HepG2 (cell line): ENCODE data around the gene SSBP2. TPM values are rescaled to one million over a fixed set of nuclear protein-coding genes. Genes with fewer than 3 reads are reported as not detected.

ENCODE experiments used
- ATAC-seq: fragments of 200-7000 bp; cut with Tn5 transposase; 3 replicates; pipeline ENCODE4 v1.9.1; 2020; ENCODE audit warnings: mild to moderate bottlenecking, moderate library complexity
- BruUV-seq: library from RNA; stranded (reverse); fragments of 400-500 nt; replicated peaks from 2 replicates; lab custom pipeline; 2021; lab: Mats Ljungman, UMichigan
- CTCF ChIA-PET: fragments of 300-600 bp; formaldehyde crosslinking; extraction: SDS; loops from one replicate; lab custom pipeline; 2021; ENCODE audit warnings: low total read pairs, inconsistent platforms, low intra/inter-chr PET ratio; lab: Yijun Ruan, JAX
- POLR2A ChIA-PET: fragments of 350-600 bp; sonication (Branson Sonifier 250); formaldehyde crosslinking; loops from one replicate; lab custom pipeline; 2020; ENCODE audit warnings: antibody characterized with exemption, inconsistent platforms; lab: Yijun Ruan, JAX
- DNase-seq: peaks from one replicate; pipeline ENCODE4 v3.0.0-alpha.2; 2015; ENCODE audit warnings: low spot score
- FAIRE-seq: peaks from 3 replicates; lab custom pipeline; 2011; peaks lifted over from hg19 to GRCh38; lab: Jason Lieb, UNC
- H2AFZ ChIP-seq: one replicate; pipeline ENCODE4 v1.6.1; 2011; ENCODE audit warnings: low read length, inconsistent platforms
- H3K27ac ChIP-seq: fragments of 300-600 bp; 3 replicates; pipeline ENCODE4 v1.8.0; 2011; ENCODE audit warnings: mixed run types, mild to moderate bottlenecking, mixed read lengths, low read length, inconsistent platforms; ENCODE audit not compliant: insufficient read depth; ENCODE audit errors: extremely low read length
- H3K27me3 ChIP-seq, 2 experiments: fragments of 200-600 bp in 1 of 2; 2 replicates in 1 of 2; 3 replicates in 1 of 2; pipeline versions ENCODE4 v1.6.0 to v1.8.0; 2011; ENCODE audit warnings: low read length in 2 of 2, mild to moderate bottlenecking in 2 of 2, moderate library complexity in 2 of 2, inconsistent platforms in 1 of 2; ENCODE audit not compliant: insufficient read depth in 2 of 2, control insufficient read depth in 1 of 2
- H3K36me3 ChIP-seq, 2 experiments: fragments of 200-600 bp in 1 of 2; replicated peaks in 1 of 2; 2 replicates in 1 of 2; 3 replicates in 1 of 2; pipeline versions ENCODE4 v1.5.1 to v1.8.0; 2011; ENCODE audit warnings: low read length in 2 of 2, inconsistent platforms in 1 of 2; ENCODE audit not compliant: insufficient read depth in 2 of 2, control insufficient read depth in 1 of 2
- H3K4me1 ChIP-seq: 2 replicates; pipeline ENCODE4 v1.5.1; 2012; ENCODE audit warnings: low read length, inconsistent platforms; ENCODE audit not compliant: insufficient read depth
- H3K4me2 ChIP-seq: 2 replicates; pipeline ENCODE4 v1.6.0; 2011; ENCODE audit warnings: low read depth, low read length, inconsistent platforms
- H3K4me3 ChIP-seq, 3 experiments: fragments of 200-600 bp in 1 of 3; sonication (generic), shearing (Covaris generic) in 1 of 3; replicated peaks in 1 of 3; 2 replicates each; pipeline ENCODE4 v1.5.1; 2011 to 2016; ENCODE audit warnings: low read length in 3 of 3, inconsistent platforms in 2 of 3, low read depth in 2 of 3, mild to moderate bottlenecking in 2 of 3, control low read depth in 1 of 3, mixed read lengths in 1 of 3; ENCODE audit not compliant: insufficient read depth in 1 of 3
- H3K79me2 ChIP-seq: one replicate; pipeline ENCODE4 v1.6.1; 2011; ENCODE audit warnings: low read length, inconsistent platforms; ENCODE audit not compliant: insufficient read depth
- H3K9ac ChIP-seq: 2 replicates; pipeline ENCODE4 v1.6.0; 2011; ENCODE audit warnings: mild to moderate bottlenecking, low read depth, low read length, inconsistent platforms; ENCODE audit not compliant: insufficient read depth
- H3K9me3 ChIP-seq: 2 replicates; pipeline ENCODE4 v1.5.1; 2012; ENCODE audit warnings: mild to moderate bottlenecking, low read length
- H4K20me1 ChIP-seq: 2 replicates; pipeline ENCODE4 v1.6.0; 2011; ENCODE audit warnings: inconsistent platforms, mild to moderate bottlenecking, low read length, moderate library complexity; ENCODE audit not compliant: insufficient read depth
- ARID5B ChIP-seq: IDR thresholded peaks from 2 replicates; pipeline ENCODE4 v1.4.0; 2020; ENCODE audit warnings: mild to moderate bottlenecking, missing genetic modification reagents
- ATF7 ChIP-seq, 2 experiments: fragments of 450-650 bp in 1 of 2; sonication (generic) in 1 of 2; formaldehyde crosslinking in 1 of 2; IDR thresholded peaks; 2 replicates each; pipeline versions ENCODE4 v1.4.0 to v1.6.1; 2016 to 2020; ENCODE audit warnings: antibody characterized with exemption in 1 of 2, mild to moderate bottlenecking in 1 of 2, missing genetic modification reagents in 1 of 2
- FIP1L1 ChIP-seq: fragments of 200-400 bp; formaldehyde crosslinking; IDR thresholded peaks from 2 replicates; pipeline ENCODE4 v1.6.1; 2018; ENCODE audit warnings: low read depth, mild to moderate bottlenecking, low read length, moderate library complexity, borderline replicate concordance; ENCODE audit not compliant: insufficient read depth
- JUN ChIP-seq: sonication (generic); formaldehyde crosslinking; IDR thresholded peaks from 2 replicates; pipeline ENCODE4 v1.4.0; 2020; ENCODE audit warnings: mild to moderate bottlenecking, missing genetic modification reagents
- NKX3-1 ChIP-seq: sonication (generic); formaldehyde crosslinking; IDR thresholded peaks from 2 replicates; pipeline ENCODE4 v1.5.0; 2020; ENCODE audit warnings: missing genetic modification reagents
- SALL2 ChIP-seq: sonication (generic); formaldehyde crosslinking; IDR thresholded peaks from 2 replicates; pipeline ENCODE4 v1.8.1; 2023; ENCODE audit warnings: mild to moderate bottlenecking, missing genetic modification reagents, inconsistent platforms
- ZMAT3 ChIP-seq: sonication (generic); formaldehyde crosslinking; conservative IDR thresholded peaks from 2 replicates; pipeline ENCODE4 v1.7.0; 2021; ENCODE audit warnings: missing genetic modification reagents
- ZNF12 ChIP-seq: sonication (generic); formaldehyde crosslinking; IDR thresholded peaks from 2 replicates; pipeline ENCODE4 v1.5.0; 2020; ENCODE audit warnings: missing genetic modification reagents
- ZNF546 ChIP-seq: sonication (generic); formaldehyde crosslinking; conservative IDR thresholded peaks from 2 replicates; pipeline ENCODE4 v1.8.1; 2023; ENCODE audit warnings: mild to moderate bottlenecking, missing genetic modification reagents
- WGBS: methylation state at CpG from one replicate; pipeline ENCODE4 v1.1.6; 2017; ENCODE audit warnings: low lambda C conversion rate; 5-methylcytosine and 5-hydroxymethylcytosine counted together
- in situ Hi-C: cut with HindIII; loops from 2 replicates; pipeline ENCODE4 v1.10.0; 2017; ENCODE audit warnings: low pct_unique_long_range_greater_than_20kb; ENCODE audit not compliant: extremely low pct_ligation_motif_present
- intact Hi-C: fragments of 100-400 bp; cut with micrococcal nuclease; formaldehyde crosslinking; loops from one replicate; pipeline ENCODE4 v1.10.0; 2022; ENCODE audit not compliant: unreplicated experiment
- polyA plus RNA-seq, 8 experiments: library from polyadenylated mRNA; depleted of rRNA in 3 of 8; stranded (reverse) in 7 of 8; unstranded in 1 of 8; fragments of >200 nt; fragmentation: Illumina TruSeq in 4 of 8; extraction: Trizol in 4 of 8; gene quantifications; 2 replicates each; pipeline versions ENCODE4 v1.2.1 to v1.2.3, GENCODE V29; 2011 to 2016; ENCODE audit warnings: low read depth in 4 of 8, missing spikeins in 1 of 8, mixed read lengths in 1 of 8; ENCODE audit not compliant: insufficient read depth in 1 of 8
- total RNA-seq, 5 experiments: library from RNA; depleted of rRNA; stranded (reverse); fragments of >200 nt; fragmentation: Illumina TruSeq; extraction: Trizol; gene quantifications; 2 replicates each; pipeline ENCODE4 v1.2.3, GENCODE V29; 2016; ENCODE audit warnings: low read depth in 1 of 5
- TF ChIP-seq, protein P1 (sequence below): sonication (generic); formaldehyde crosslinking; IDR thresholded peaks from one replicate; pipeline ENCODE4 v1.5.1; 2020; ENCODE audit warnings: mild to moderate bottlenecking, missing genetic modification reagents; ENCODE audit errors: not compliant biosample characterization

SSBP2 gene
- total and polyA plus RNA-seq, 2 of the 13 experiments (the other 11 are each of a cell fraction or from before 2014, with no cell fraction given): 0.16 TPM; not detected in 1

DNA sequence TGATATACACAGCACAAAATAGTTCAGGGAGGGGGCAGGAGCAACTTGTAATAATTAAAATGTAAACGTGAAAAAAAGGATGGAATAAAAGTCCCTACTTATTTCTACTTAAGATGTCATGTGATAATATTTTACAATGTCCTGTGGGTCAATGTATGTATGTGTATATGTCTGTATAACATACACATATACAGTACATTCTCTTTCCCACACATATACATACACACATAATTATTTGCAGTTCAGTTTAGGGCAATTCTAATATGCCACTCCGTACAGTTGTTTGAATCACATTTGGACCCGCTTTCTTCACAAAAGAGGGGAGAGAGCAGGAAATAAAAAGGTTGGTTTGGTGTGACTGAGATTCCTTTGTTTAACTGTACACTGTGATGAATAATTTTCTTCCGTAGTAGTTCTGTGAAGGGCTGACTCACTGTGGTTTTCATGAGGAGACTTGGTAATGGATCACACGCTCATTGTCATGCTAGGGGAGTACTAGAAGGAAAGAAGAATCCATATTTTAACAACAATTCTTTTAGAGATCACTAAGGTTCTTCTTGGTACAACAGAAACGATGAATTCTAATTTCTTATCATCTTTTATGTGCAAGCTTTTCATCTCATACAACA, 330.7 kb downstream of the SSBP2 start:
- H3K4me2 ChIP-seq: no peak overlapping the region
- FAIRE-seq (no peak), ATAC-seq (no peak), DNase-seq (no peak)
- no TSS peak for BruUV-seq
- no peaks in the 10 kb centered on the region for H3K27me3 ChIP-seq
- no peaks in the 10 kb centered on the region for H3K79me2 ChIP-seq
- no peak overlapping the region for H3K27ac ChIP-seq
- intact Hi-C loops (loop anchor here (10.0 kb wide), 2 partner anchors 85 to 415 kb away; no protein-coding TSS in a partner anchor), in situ Hi-C loops (loop anchor here (10.0 kb wide), 2 partner anchors 745 to 805 kb away; no protein-coding TSS in a partner anchor)
- no peak overlapping the region for H3K9ac ChIP-seq
- no peaks in the 10 kb centered on the region for H4K20me1 ChIP-seq
- H3K9me3 ChIP-seq: no peaks in the 10 kb centered on the region
- no peak for TF ChIP-seq ZNF12 (CRISPR knock-in tag)
- no peak for TF ChIP-seq NKX3-1 (CRISPR knock-in tag)
- TF ChIP-seq JUN: no peak
- no peak for TF ChIP-seq FIP1L1
- TF ChIP-seq ATF7 (IDR thresholded peaks at IDR 0.05): no peak
- no peak for TF ChIP-seq ATF7 (CRISPR knock-in tag; IDR thresholded peaks at IDR 0.05)
- TF ChIP-seq SALL2: no peak
- TF ChIP-seq, protein P1, sequence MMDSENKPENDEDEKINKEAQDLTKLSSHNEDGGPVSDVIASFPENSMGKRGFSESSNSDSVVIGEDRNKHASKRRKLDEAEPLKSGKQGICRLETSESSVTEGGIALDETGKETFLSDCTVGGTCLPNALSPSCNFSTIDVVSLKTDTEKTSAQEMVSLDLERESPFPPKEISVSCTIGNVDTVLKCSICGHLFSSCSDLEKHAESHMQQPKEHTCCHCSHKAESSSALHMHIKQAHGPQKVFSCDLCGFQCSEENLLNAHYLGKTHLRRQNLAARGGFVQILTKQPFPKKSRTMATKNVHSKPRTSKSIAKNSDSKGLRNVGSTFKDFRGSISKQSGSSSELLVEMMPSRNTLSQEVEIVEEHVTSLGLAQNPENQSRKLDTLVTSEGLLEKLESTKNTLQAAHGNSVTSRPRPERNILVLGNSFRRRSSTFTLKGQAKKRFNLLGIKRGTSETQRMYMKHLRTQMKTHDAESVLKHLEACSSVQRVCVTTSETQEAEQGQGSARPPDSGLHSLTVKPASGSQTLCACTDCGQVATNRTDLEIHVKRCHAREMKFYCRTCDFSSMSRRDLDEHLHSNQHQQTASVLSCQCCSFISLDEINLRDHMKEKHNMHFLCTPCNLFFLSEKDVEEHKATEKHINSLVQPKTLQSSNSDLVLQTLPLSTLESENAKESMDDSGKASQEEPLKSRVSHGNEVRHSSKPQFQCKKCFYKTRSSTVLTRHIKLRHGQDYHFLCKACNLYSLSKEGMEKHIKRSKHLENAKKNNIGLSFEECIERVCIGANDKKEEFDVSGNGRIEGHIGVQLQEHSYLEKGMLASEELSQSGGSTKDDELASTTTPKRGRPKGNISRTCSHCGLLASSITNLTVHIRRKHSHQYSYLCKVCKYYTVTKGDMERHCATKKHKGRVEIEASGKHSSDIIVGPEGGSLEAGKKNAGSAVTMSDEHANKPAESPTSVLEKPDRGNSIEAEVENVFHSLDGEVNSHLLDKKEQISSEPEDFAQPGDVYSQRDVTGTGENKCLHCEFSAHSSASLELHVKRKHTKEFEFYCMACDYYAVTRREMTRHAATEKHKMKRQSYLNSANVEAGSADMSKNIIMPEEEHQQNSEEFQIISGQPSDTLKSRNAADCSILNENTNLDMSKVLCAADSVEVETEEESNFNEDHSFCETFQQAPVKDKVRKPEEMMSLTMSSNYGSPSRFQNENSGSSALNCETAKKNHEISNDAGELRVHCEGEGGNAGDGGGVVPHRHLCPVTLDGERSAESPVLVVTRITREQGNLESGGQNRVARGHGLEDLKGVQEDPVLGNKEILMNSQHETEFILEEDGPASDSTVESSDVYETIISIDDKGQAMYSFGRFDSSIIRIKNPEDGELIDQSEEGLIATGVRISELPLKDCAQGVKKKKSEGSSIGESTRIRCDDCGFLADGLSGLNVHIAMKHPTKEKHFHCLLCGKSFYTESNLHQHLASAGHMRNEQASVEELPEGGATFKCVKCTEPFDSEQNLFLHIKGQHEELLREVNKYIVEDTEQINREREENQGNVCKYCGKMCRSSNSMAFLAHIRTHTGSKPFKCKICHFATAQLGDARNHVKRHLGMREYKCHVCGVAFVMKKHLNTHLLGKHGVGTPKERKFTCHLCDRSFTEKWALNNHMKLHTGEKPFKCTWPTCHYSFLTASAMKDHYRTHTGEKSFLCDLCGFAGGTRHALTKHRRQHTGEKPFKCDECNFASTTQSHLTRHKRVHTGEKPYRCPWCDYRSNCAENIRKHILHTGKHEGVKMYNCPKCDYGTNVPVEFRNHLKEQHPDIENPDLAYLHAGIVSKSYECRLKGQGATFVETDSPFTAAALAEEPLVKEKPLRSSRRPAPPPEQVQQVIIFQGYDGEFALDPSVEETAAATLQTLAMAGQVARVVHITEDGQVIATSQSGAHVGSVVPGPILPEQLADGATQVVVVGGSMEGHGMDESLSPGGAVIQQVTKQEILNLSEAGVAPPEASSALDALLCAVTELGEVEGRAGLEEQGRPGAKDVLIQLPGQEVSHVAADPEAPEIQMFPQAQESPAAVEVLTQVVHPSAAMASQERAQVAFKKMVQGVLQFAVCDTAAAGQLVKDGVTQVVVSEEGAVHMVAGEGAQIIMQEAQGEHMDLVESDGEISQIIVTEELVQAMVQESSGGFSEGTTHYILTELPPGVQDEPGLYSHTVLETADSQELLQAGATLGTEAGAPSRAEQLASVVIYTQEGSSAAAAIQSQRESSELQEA (CRISPR knock-in tag): no peak
- no peak for TF ChIP-seq ARID5B (CRISPR knock-in tag)
- TF ChIP-seq ZNF546: no peak
- no peak for TF ChIP-seq ZMAT3 (CRISPR knock-in tag)
- POLR2A ChIA-PET: no interaction called here
- peaks cover 13% of the 10 kb centered on the region; the same call in 1 of the 2 replicates for H3K4me1 ChIP-seq
- H3K36me3 ChIP-seq: no peaks in the 10 kb centered on the region
- no peak overlapping the region for H3K4me3 ChIP-seq
- CTCF ChIA-PET: no interaction called here
- no peak overlapping the region for H2AFZ ChIP-seq
- WGBS: 15% methylated on average over 6 of the region's 6 CpGs
